Suprapubic skin (tissue), 4 donors: Measurements from ENCODE around the gene ADAMTS9. TPM values are rescaled to one million over a fixed set of nuclear protein-coding genes. Genes with fewer than 3 reads are reported as not detected.

Source experiments
- DNase-seq, 2 donors: peaks; one replicate each; pipeline ENCODE4 v3.0.0-alpha.2; 2019; ENCODE audit warnings: low spot score in 2 of 2
- H3K27ac ChIP-seq: fragments of 200-600 bp; sonication (generic); one replicate; pipeline ENCODE4 v1.5.1; 2019
- H3K27me3 ChIP-seq: fragments of 200-600 bp; sonication (generic); one replicate; pipeline ENCODE4 v1.5.1; 2019
- H3K36me3 ChIP-seq: fragments of 200-600 bp; sonication (generic); one replicate; pipeline ENCODE4 v1.5.1; 2019
- H3K4me1 ChIP-seq: fragments of 200-600 bp; sonication (generic); one replicate; pipeline ENCODE4 v1.5.1; 2019
- H3K4me3 ChIP-seq: fragments of 200-600 bp; sonication (generic); one replicate; pipeline ENCODE4 v1.5.1; 2019; ENCODE audit warnings: mild to moderate bottlenecking
- H3K9me3 ChIP-seq: fragments of 200-600 bp; sonication (generic); one replicate; pipeline ENCODE4 v1.5.1; 2019
- CTCF ChIP-seq, 2 donors: fragments of 200-600 bp in 1 of 2; fragments of 450-650 bp in 1 of 2; sonication (generic) in 1 of 2; IDR thresholded peaks; one replicate each; pipeline ENCODE4 v1.5.1; 2016 to 2019; ENCODE audit warnings: antibody characterized with exemption in 2 of 2, mild to moderate bottlenecking in 1 of 2, moderate library complexity in 1 of 2
- EP300 ChIP-seq: sonication (generic); formaldehyde crosslinking; IDR thresholded peaks from one replicate; pipeline ENCODE4 v1.6.1; 2017; ENCODE audit warnings: antibody characterized with exemption
- POLR2A ChIP-seq, 2 donors: fragments of 450-650 bp; IDR thresholded peaks; one replicate each; pipeline ENCODE4 v1.6.1; 2017; ENCODE audit warnings: antibody characterized with exemption in 2 of 2, mild to moderate bottlenecking in 2 of 2, moderate library complexity in 2 of 2
- POLR2AphosphoS5 ChIP-seq, 3 donors: sonication (generic); formaldehyde crosslinking; IDR thresholded peaks; one replicate each; pipeline ENCODE4 v1.6.1; 2017; ENCODE audit warnings: antibody characterized with exemption in 3 of 3
- WGBS: methylation state at CpG from one replicate; pipeline ENCODE4 v1.1.5; 2018; 5-methylcytosine and 5-hydroxymethylcytosine counted together
- total RNA-seq, 4 donors: library from RNA; depleted of rRNA; stranded (reverse); fragments of >200 nt; gene quantifications; one replicate each; pipeline ENCODE4 v1.1.0, GENCODE V29; 2016

ADAMTS9 gene
- total RNA-seq, 4 donors from 2014 or later: 7.8 to 32.8 (median 9.3) TPM

GRCh38 chr3:64676831-64677230 is 11.0 kb downstream of the ADAMTS9 start:
- Histone ChIP-seq H3K4me3 (no peak overlapping the region), H3K4me1 (no peaks in the 10 kb centered on the region), H3K9me3 (no peaks in the 10 kb centered on the region), H3K27ac (no peak overlapping the region), H3K27me3 (no peaks in the 10 kb centered on the region), H3K36me3 (peaks cover 7% of the 10 kb centered on the region)
- WGBS: 92% methylated on average over 2 of the region's 2 CpGs
- DNase-seq: no peak
- no peak for TF ChIP-seq POLR2AphosphoS5 (IDR thresholded peaks at IDR 0.05)
- TF ChIP-seq CTCF (IDR thresholded peaks at IDR 0.05): no peak
- TF ChIP-seq EP300: no peak
- TF ChIP-seq POLR2A (IDR thresholded peaks at IDR 0.05): no peak

- WGBS: 70% methylated on average over 1 of the region's 1 CpG
- Histone ChIP-seq H3K9me3 (no peaks in the 10 kb centered on the region), H3K27ac (no peak overlapping the region), H3K36me3 (peaks cover 7% of the 10 kb centered on the region), H3K4me3 (no peak overlapping the region), H3K27me3 (no peaks in the 10 kb centered on the region), H3K4me1 (no peaks in the 10 kb centered on the region)
- TF ChIP-seq POLR2A (IDR thresholded peaks at IDR 0.05) (no peak), POLR2AphosphoS5 (IDR thresholded peaks at IDR 0.05) (no peak), EP300 (no peak), CTCF (IDR thresholded peaks at IDR 0.05) (no peak)
- DNase-seq: no peak
These were observed 12.0 kb downstream of the ADAMTS9 start for GRCh38 chr3:64675687-64676247.

GRCh38 chr3:64674591-64675076 is 13.2 kb downstream of the ADAMTS9 start:
- DNase-seq: no peak
- TF ChIP-seq POLR2AphosphoS5 (IDR thresholded peaks at IDR 0.05) (no peak), CTCF (IDR thresholded peaks at IDR 0.05) (no peak), POLR2A (IDR thresholded peaks at IDR 0.05) (no peak), EP300 (no peak)
- Histone ChIP-seq H3K4me3 (no peak overlapping the region), H3K9me3 (no peaks in the 10 kb centered on the region), H3K36me3 (peaks cover 3% of the 10 kb centered on the region), H3K4me1 (no peaks in the 10 kb centered on the region), H3K27me3 (no peaks in the 10 kb centered on the region), H3K27ac (no peak overlapping the region)
- WGBS: 79% methylated on average over 4 of the region's 4 CpGs

GRCh38 chr3:64673159-64673715 is 14.6 kb downstream of the ADAMTS9 start:
- DNase-seq: no peak
- H3K4me1 ChIP-seq: no peaks in the 10 kb centered on the region
- TF ChIP-seq EP300 (no peak), CTCF (IDR thresholded peaks at IDR 0.05) (no peak)
- H3K4me3 ChIP-seq: no peak overlapping the region
- H3K9me3 ChIP-seq: no peaks in the 10 kb centered on the region
- WGBS: 89% methylated on average over 7 of the region's 7 CpGs
- H3K36me3 ChIP-seq: no peaks in the 10 kb centered on the region
- H3K27ac ChIP-seq: no peak overlapping the region
- no peaks in the 10 kb centered on the region for H3K27me3 ChIP-seq

GRCh38 chr3:64668582-64669510 is 19.0 kb downstream of the ADAMTS9 start:
- no peaks in the 10 kb centered on the region for H3K27me3 ChIP-seq
- 87% methylated on average over 10 of the region's 10 CpGs for WGBS
- H3K9me3 ChIP-seq: no peaks in the 10 kb centered on the region
- no peak overlapping the region for H3K4me3 ChIP-seq
- no peak overlapping the region for H3K27ac ChIP-seq
- no peaks in the 10 kb centered on the region for H3K4me1 ChIP-seq
- no peak for DNase-seq
- H3K36me3 ChIP-seq: no peaks in the 10 kb centered on the region
- TF ChIP-seq POLR2AphosphoS5 (IDR thresholded peaks at IDR 0.05): no peak
- no peak for TF ChIP-seq EP300
- TF ChIP-seq CTCF (IDR thresholded peaks at IDR 0.05): no peak
